A549 (cell line): ENCODE measurements around the gene G6PC1. TPM values are rescaled to one million over a fixed set of nuclear protein-coding genes. Genes with fewer than 3 reads are reported as not detected.
A peak's percentile ranks its signal among the peaks of the same experiment; 100 is the strongest.

Source experiments
- ATAC-seq, 2 experiments: fragments of 200-7000 bp in 1 of 2; fragments of >200 bp in 1 of 2; cut with Nextera tagmentation in 1 of 2; cut with Tn5 transposase in 1 of 2; 3 replicates each; pipeline versions ENCODE4 v1.8.0 to v1.9.1; 2018 to 2020; ENCODE audit warnings: mild to moderate bottlenecking in 1 of 2, moderate library complexity in 1 of 2
- CTCF ChIA-PET: fragments of 300-600 bp; sonication (Branson Sonifier 250); formaldehyde crosslinking; extraction: SDS; loops from one replicate; lab custom pipeline; 2021; ENCODE audit warnings: antibody characterized with exemption, inconsistent platforms; lab: Yijun Ruan, JAX
- POLR2A ChIA-PET: fragments of 350-600 bp; formaldehyde crosslinking; extraction: SDS; loops from one replicate; lab custom pipeline; 2021; ENCODE audit warnings: antibody characterized with exemption, inconsistent platforms; lab: Yijun Ruan, JAX
- DNase-seq, 2 experiments: peaks; one replicate each; pipeline versions ENCODE4 v3.0.0 to v3.0.0-alpha.2; 2011 to 2016; ENCODE audit warnings: low read depth in 1 of 2, low spot score in 1 of 2
- FAIRE-seq: peaks from 2 replicates; lab custom pipeline; 2011; peaks lifted over from hg19 to GRCh38; lab: Jason Lieb, UNC
- H3K27ac ChIP-seq, 2 experiments: fragments of >200 bp; sonication (Bioruptor Twin); formaldehyde crosslinking; 3 replicates each; pipeline ENCODE4 v1.5.1; 2016 to 2017
- H3K4me1 ChIP-seq: fragments of >200 bp; sonication (Bioruptor Twin); formaldehyde crosslinking; 3 replicates; pipeline ENCODE4 v1.6.1; 2016
- H3K4me2 ChIP-seq: fragments of >200 bp; sonication (Bioruptor Twin); formaldehyde crosslinking; 3 replicates; pipeline ENCODE4 v1.6.1; 2016
- H3K4me3 ChIP-seq: fragments of >200 bp; sonication (Bioruptor Twin); formaldehyde crosslinking; 3 replicates; pipeline ENCODE4 v1.5.1; 2016
- H3K9me3 ChIP-seq: fragments of >200 bp; sonication (Bioruptor Twin); formaldehyde crosslinking; 3 replicates; pipeline ENCODE4 v1.6.1; 2016
- BCL3 ChIP-seq: fragments of >200 bp; sonication (Bioruptor Twin); formaldehyde crosslinking; IDR thresholded peaks from 3 replicates; pipeline ENCODE4 v1.6.1; 2016
- CBX2 ChIP-seq: fragments of 200-600 bp; sonication (generic); IDR thresholded peaks from 2 replicates; pipeline ENCODE4 v1.6.1; 2016; ENCODE audit warnings: low read depth, mild to moderate bottlenecking, borderline replicate concordance
- CBX8 ChIP-seq: fragments of 200-600 bp; sonication (generic); IDR thresholded peaks from 2 replicates; pipeline ENCODE4 v1.6.1; 2016
- CEBPB ChIP-seq, 2 experiments: fragments of >200 bp in 1 of 2; sonication (Bioruptor Twin) in 1 of 2; formaldehyde crosslinking in 1 of 2; IDR thresholded peaks; 2 replicates each; pipeline ENCODE4 v1.6.1; 2012 to 2016
- CTCF ChIP-seq: fragments of >200 bp; sonication (Bioruptor Twin); formaldehyde crosslinking; IDR thresholded peaks from 3 replicates; pipeline ENCODE4 v1.5.1; 2016
- ELK1 ChIP-seq: fragments of 150-350 bp; IDR thresholded peaks from 2 replicates; pipeline ENCODE4 v1.6.1; 2014; ENCODE audit warnings: low read depth, mild to moderate bottlenecking, low read length
- FOSB ChIP-seq: fragments of 250-450 bp; sonication (Bioruptor Pico); IDR thresholded peaks from 2 replicates; pipeline ENCODE4 v1.5.0; 2020; ENCODE audit warnings: mild to moderate bottlenecking, moderate library complexity
- FOSL2 ChIP-seq, 2 experiments: fragments of 450-650 bp in 1 of 2; fragments of >200 bp in 1 of 2; sonication (Bioruptor Twin) in 1 of 2; formaldehyde crosslinking; IDR thresholded peaks; 2 replicates each; pipeline versions ENCODE4 v1.5.0 to v1.6.1; 2016 to 2020; ENCODE audit warnings: mild to moderate bottlenecking in 1 of 2, moderate library complexity in 1 of 2
- HEYL ChIP-seq: fragments of 250-450 bp; sonication (Bioruptor Pico); IDR thresholded peaks from 2 replicates; pipeline ENCODE4 v1.8.0; 2021; ENCODE audit warnings: mild to moderate bottlenecking, moderate library complexity
- HOXA7 ChIP-seq: fragments of 250-450 bp; sonication (Bioruptor Pico); IDR thresholded peaks from 2 replicates; pipeline ENCODE4 v1.5.0; 2020; ENCODE audit warnings: mild to moderate bottlenecking, moderate library complexity
- JUN ChIP-seq, 2 experiments: fragments of >200 bp; sonication (Bioruptor Twin); formaldehyde crosslinking; IDR thresholded peaks; 2 replicates in 1 of 2; 3 replicates in 1 of 2; pipeline ENCODE4 v1.6.1; 2016 to 2017
- JUNB ChIP-seq: fragments of >200 bp; sonication (Bioruptor Twin); formaldehyde crosslinking; IDR thresholded peaks from 2 replicates; pipeline ENCODE4 v1.6.1; 2016
- MYC ChIP-seq: IDR thresholded peaks from 2 replicates; pipeline ENCODE4 v1.6.1; 2012; ENCODE audit warnings: mild to moderate bottlenecking, inconsistent platforms, low read length, improper control_type of control experiment, borderline replicate concordance
- NR3C1 ChIP-seq: fragments of >200 bp; sonication (Bioruptor Twin); formaldehyde crosslinking; IDR thresholded peaks from 3 replicates; pipeline ENCODE4 v1.6.1; 2017
- POLR2A ChIP-seq: IDR thresholded peaks from 2 replicates; pipeline ENCODE4 v1.6.1; 2012; ENCODE audit warnings: mild to moderate bottlenecking, low read length
- RARB ChIP-seq: fragments of 250-450 bp; sonication (Bioruptor Pico); IDR thresholded peaks from 2 replicates; pipeline ENCODE4 v1.8.0; 2021; ENCODE audit warnings: mild to moderate bottlenecking, moderate library complexity
- RCOR1 ChIP-seq: fragments of 150-350 bp; IDR thresholded peaks from 2 replicates; pipeline ENCODE4 v1.6.1; 2014; ENCODE audit warnings: antibody characterized with exemption, low read length, low read depth
- RFX5 ChIP-seq: fragments of 450-650 bp; IDR thresholded peaks from 2 replicates; pipeline ENCODE4 v1.7.1; 2014; ENCODE audit warnings: antibody characterized with exemption, mild to moderate bottlenecking, moderate library complexity
- SMC3 ChIP-seq: fragments of >200 bp; sonication (Bioruptor Twin); formaldehyde crosslinking; IDR thresholded peaks from 3 replicates; pipeline ENCODE4 v1.6.1; 2018; ENCODE audit warnings: inconsistent platforms
- ZC3H11A ChIP-seq: fragments of 450-650 bp; IDR thresholded peaks from 2 replicates; pipeline ENCODE4 v1.6.1; 2014; ENCODE audit warnings: antibody characterized with exemption, mild to moderate bottlenecking
- WGBS: methylation state at CpG from one replicate; pipeline ENCODE4 v1.1.6; 2017; ENCODE audit errors: missing lambda C conversion rate; 5-methylcytosine and 5-hydroxymethylcytosine counted together
- polyA plus RNA-seq, 4 experiments: library from polyadenylated mRNA; depleted of rRNA in 3 of 4; stranded (reverse); fragments of >200 nt; fragmentation: RNase III in 1 of 4; extraction: RNeasy Plus Mini Kit Qiagen cat#74134 plus additional on column Dnase treatment in 1 of 4; gene quantifications; 2 replicates in 3 of 4; 3 replicates in 1 of 4; pipeline ENCODE4 v1.2.3, GENCODE V29; 2011 to 2017
- TF ChIP-seq, protein P1 (sequence below): IDR thresholded peaks from 2 replicates; pipeline ENCODE4 v1.6.1; 2012; ENCODE audit warnings: low read depth, borderline replicate concordance

The G6PC1 gene
- polyA plus RNA-seq, 2 of the 4 experiments (the other 2 are of a cell fraction), result not detected

GRCh38 chr17:42886283-42887176 is 14.1 kb upstream of the G6PC1 start:
- Histone ChIP-seq H3K9me3 (no peaks in the 10 kb centered on the region), H3K27ac (no peak overlapping the region), H3K4me1 (peaks cover 6% of the 10 kb centered on the region; the same call in 2 of the 3 replicates), H3K4me2 (no peak overlapping the region), H3K4me3 (no peak overlapping the region)
- no peak for ATAC-seq
- ChIA-PET CTCF (interaction anchor here (0.6 to 3.1 kb wide), 6 partner anchors 13 to 44 kb away, joined by 3 to 15 read pairs (median 4); no protein-coding TSS in a partner anchor), POLR2A (no interaction called here)
- no peak for DNase-seq
- no peak for FAIRE-seq
- TF ChIP-seq, protein P1, sequence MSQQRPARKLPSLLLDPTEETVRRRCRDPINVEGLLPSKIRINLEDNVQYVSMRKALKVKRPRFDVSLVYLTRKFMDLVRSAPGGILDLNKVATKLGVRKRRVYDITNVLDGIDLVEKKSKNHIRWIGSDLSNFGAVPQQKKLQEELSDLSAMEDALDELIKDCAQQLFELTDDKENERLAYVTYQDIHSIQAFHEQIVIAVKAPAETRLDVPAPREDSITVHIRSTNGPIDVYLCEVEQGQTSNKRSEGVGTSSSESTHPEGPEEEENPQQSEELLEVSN, result no peak
- TF ChIP-seq RARB (CRISPR knock-in tag) (no peak), CEBPB (IDR thresholded peaks at IDR 0.05) (no peak), FOSB (CRISPR knock-in tag) (no peak), FOSL2 (IDR thresholded peaks at IDR 0.05) (no peak), FOSL2 (CRISPR knock-in tag; IDR thresholded peaks at IDR 0.05) (0 out of 2 replicates have a peak, but pooled peaks have one; percentile 9), HEYL (CRISPR knock-in tag) (no peak)
- WGBS, result 62% methylated on average over 15 of the region's 15 CpGs

- Histone ChIP-seq H3K4me1 (peaks cover 23% of the 10 kb centered on the region), H3K4me3 (no peak overlapping the region), H3K4me2 (no peak overlapping the region), H3K27ac (no peak overlapping the region), H3K9me3 (no peaks in the 10 kb centered on the region)
- FAIRE-seq, result no peak
- ChIA-PET POLR2A (no interaction called here), CTCF (interaction anchor here (1.0 to 3.5 kb wide), 5 partner anchors 13 to 133 kb away, joined by 3 to 17 read pairs (median 4); partner anchors contain the start of gene VAT1)
- ATAC-seq, result no peak
- TF ChIP-seq RCOR1 (no peak), CEBPB (IDR thresholded peaks at IDR 0.05) (no peak), ZC3H11A (no peak), POLR2A (no peak), HEYL (CRISPR knock-in tag) (no peak), BCL3 (no peak), JUN (IDR thresholded peaks at IDR 0.05) (no peak), ELK1 (no peak), CBX2 (no peak), RARB (CRISPR knock-in tag) (no peak), CBX8 (no peak), HOXA7 (CRISPR knock-in tag) (no peak), SMC3 (no peak), CTCF (no peak), JUNB (no peak), RFX5 (no peak), MYC (no peak), NR3C1 (no peak)
- TF ChIP-seq, protein P1, result no peak
- no peak for DNase-seq
- 88% methylated on average over 3 of the region's 7 CpGs for WGBS
Observed at GRCh38 chr17:42889809-42890208, 10.8 kb upstream of the G6PC1 start.
